K562 (cell line): ENCODE results near the gene FBXW9. TPM values are rescaled to one million over a fixed set of nuclear protein-coding genes. Genes with fewer than 3 reads are reported as not detected.

Experiments used
- ATAC-seq: fragments of 200-7000 bp; cut with Tn5 transposase; 3 replicates; pipeline ENCODE4 v1.9.1; 2020; ENCODE audit warnings: moderate library complexity
- BruUV-seq: library from RNA; stranded (reverse); fragments of 400-500 nt; replicated peaks from 2 replicates; lab custom pipeline; 2021; lab: Mats Ljungman, UMichigan
- CTCF ChIA-PET: fragments of 300-600 bp; formaldehyde crosslinking; extraction: SDS; loops from one replicate; lab custom pipeline; 2021; ENCODE audit warnings: low intra/inter-chr PET ratio; lab: Yijun Ruan, JAX
- POLR2A ChIA-PET: fragments of 300-600, 350-650 bp; sonication (Branson Sonifier 250); formaldehyde crosslinking; extraction: SDS; loops from one replicate; lab custom pipeline; 2021; ENCODE audit warnings: antibody characterized with exemption, inconsistent platforms; lab: Yijun Ruan, JAX
- DNase-seq, 4 experiments: peaks; one replicate each; pipeline versions ENCODE4 v3.0.0 to v3.0.0-alpha.2; 2011 to 2018; ENCODE audit warnings: low spot score in 3 of 4, mixed read lengths in 3 of 4; ENCODE audit errors: extremely low read depth in 1 of 4
- FAIRE-seq: peaks from 2 replicates; lab custom pipeline; 2011; peaks lifted over from hg19 to GRCh38; lab: Jason Lieb, UNC
- H2AFZ ChIP-seq: 2 replicates; pipeline ENCODE4 v1.6.0; 2011; ENCODE audit warnings: low read depth, low read length, control low read depth, inconsistent platforms
- H3K27ac ChIP-seq: fragments of 200-600 bp; 3 replicates; pipeline ENCODE4 v1.8.0; 2011; ENCODE audit warnings: low read depth, mild to moderate bottlenecking, control low read depth, inconsistent platforms, low read length, moderate library complexity, mixed read lengths; ENCODE audit errors: extremely low read depth
- H3K27me3 ChIP-seq, 2 experiments: fragments of 300-600 bp in 1 of 2; 2 replicates in 1 of 2; 3 replicates in 1 of 2; pipeline versions ENCODE4 v1.6.0 to v1.8.0; 2011; ENCODE audit warnings: inconsistent platforms in 2 of 2, low read length in 2 of 2, mild to moderate bottlenecking in 1 of 2, mixed read lengths in 1 of 2, moderate library complexity in 1 of 2; ENCODE audit not compliant: control insufficient read depth in 2 of 2, insufficient read depth in 2 of 2
- H3K36me3 ChIP-seq: fragments of 300-600 bp; 3 replicates; pipeline ENCODE4 v1.8.0; 2011; ENCODE audit warnings: mild to moderate bottlenecking, low read length, inconsistent platforms; ENCODE audit not compliant: control insufficient read depth, insufficient read depth
- H3K4me1 ChIP-seq, 2 experiments: fragments of 200-600 bp in 1 of 2; replicated peaks in 1 of 2; 2 replicates in 1 of 2; 3 replicates in 1 of 2; pipeline versions ENCODE4 v1.5.1 to v1.8.0; 2011; ENCODE audit warnings: inconsistent platforms in 2 of 2, low read length in 2 of 2, mild to moderate bottlenecking in 1 of 2, mixed read lengths in 1 of 2, moderate library complexity in 1 of 2; ENCODE audit not compliant: control insufficient read depth in 2 of 2, insufficient read depth in 2 of 2
- H3K4me2 ChIP-seq: 2 replicates; pipeline ENCODE4 v1.6.1; 2011; ENCODE audit warnings: low read length, control low read depth, inconsistent platforms, mixed read lengths; ENCODE audit not compliant: insufficient read depth
- H3K4me3 ChIP-seq: fragments of 200-600 bp; sonication (generic), shearing (Covaris generic); 2 replicates; pipeline ENCODE4 v1.5.1; 2016; ENCODE audit warnings: control low read depth, inconsistent platforms
- H3K79me2 ChIP-seq: fragments of 200-600 bp; 3 replicates; pipeline ENCODE4 v1.8.0; 2011; ENCODE audit warnings: low read length, inconsistent platforms; ENCODE audit not compliant: control insufficient read depth, insufficient read depth
- H3K9ac ChIP-seq, 2 experiments: 2 replicates each; pipeline versions ENCODE4 v1.6.0 to v1.6.1; 2011; ENCODE audit warnings: low read depth in 2 of 2, low read length in 2 of 2, control low read depth in 1 of 2, inconsistent platforms in 1 of 2, mild to moderate bottlenecking in 1 of 2, mixed read lengths in 1 of 2; ENCODE audit not compliant: insufficient read depth in 1 of 2
- H3K9me1 ChIP-seq: one replicate; pipeline ENCODE4 v1.6.0; 2011; ENCODE audit warnings: inconsistent platforms, mild to moderate bottlenecking, low read length, moderate library complexity; ENCODE audit not compliant: control insufficient read depth, insufficient read depth
- H3K9me3 ChIP-seq: replicated peaks from 2 replicates; pipeline ENCODE4 v1.5.1; 2011; ENCODE audit warnings: low read depth, low read length, inconsistent platforms; ENCODE audit not compliant: control insufficient read depth, insufficient read depth
- H4K20me1 ChIP-seq: replicated peaks from 2 replicates; pipeline ENCODE4 v1.6.1; 2011; ENCODE audit warnings: low read length, inconsistent platforms, mixed read lengths; ENCODE audit not compliant: control insufficient read depth, insufficient read depth
- E2F4 ChIP-seq: sonication (generic); formaldehyde crosslinking; IDR thresholded peaks from 2 replicates; pipeline ENCODE4 v1.8.0; 2022; ENCODE audit warnings: mild to moderate bottlenecking, low read depth, missing genetic modification reagents
- ETV5 ChIP-seq: sonication (generic); formaldehyde crosslinking; IDR thresholded peaks from 2 replicates; pipeline ENCODE4 v1.4.0; 2020; ENCODE audit warnings: low read depth, mild to moderate bottlenecking, missing genetic modification reagents
- GTF2B ChIP-seq: IDR thresholded peaks from 2 replicates; pipeline ENCODE4 v1.6.1; 2011; ENCODE audit not compliant: insufficient read length; ENCODE audit errors: extremely low read depth
- NR4A1 ChIP-seq, 2 experiments: fragments of 250-450 bp in 1 of 2; fragments of 450-650 bp in 1 of 2; sonication (Bioruptor Pico) in 1 of 2; IDR thresholded peaks; 2 replicates each; pipeline versions ENCODE4 v1.4.0 to v1.6.1; 2016 to 2020; ENCODE audit warnings: mild to moderate bottlenecking in 2 of 2, missing compliant biosample characterization in 1 of 2, missing genetic modification characterization in 1 of 2, moderate library complexity in 1 of 2
- ZBTB40 ChIP-seq, 2 experiments: fragments of 450-650 bp in 1 of 2; sonication (generic) in 1 of 2; formaldehyde crosslinking in 1 of 2; IDR thresholded peaks; 2 replicates each; pipeline versions ENCODE4 v1.7.1 to v1.9.0; 2016 to 2022; ENCODE audit warnings: inconsistent platforms in 1 of 2, mild to moderate bottlenecking in 1 of 2, missing genetic modification reagents in 1 of 2
- ZNF436 ChIP-seq: fragments of 250-450, 450-650 bp; sonication (Bioruptor Pico); formaldehyde crosslinking; IDR thresholded peaks from 2 replicates; pipeline ENCODE4 v1.7.0; 2020; ENCODE audit warnings: mild to moderate bottlenecking
- WGBS: fragments of 100-300 bp; shearing (Covaris generic); methylation state at CpG from one replicate; pipeline ENCODE4 v1.1.6; 2016; ENCODE audit warnings: low coverage, mixed read lengths; ENCODE audit not compliant: insufficient coverage; ENCODE audit errors: missing lambda C conversion rate; 5-methylcytosine and 5-hydroxymethylcytosine counted together
- in situ Hi-C: fragments of 300-500 bp; cut with MboI; formaldehyde crosslinking; loops from 4 replicates; pipeline ENCODE4 v1.15.0; 2018; ENCODE audit warnings: inconsistent platforms, mixed read lengths
- intact Hi-C: fragments of 100-400 bp; cut with micrococcal nuclease; formaldehyde crosslinking; loops from 2 replicates; pipeline ENCODE4 v1.14.2; 2022
- polyA plus RNA-seq, 8 experiments: library from polyadenylated mRNA; depleted of rRNA in 4 of 8; stranded (reverse) in 5 of 8; unstranded in 3 of 8; fragments of >200 nt; fragmentation: Nextera tagmentation in 2 of 8; fragmentation: Illumina TruSeq in 1 of 8; extraction: Ambion mirVana in 2 of 8; extraction: Trizol in 1 of 8; gene quantifications; 2 replicates each; pipeline versions ENCODE4 v1.2.1 to v1.2.3, GENCODE V29; 2011 to 2014; ENCODE audit warnings: inconsistent platforms in 1 of 8, missing spikeins in 1 of 8
- total RNA-seq, 7 experiments: library from RNA; depleted of rRNA in 6 of 7; stranded (reverse); fragments of >200 nt in 6 of 7; fragmentation: Illumina TruSeq in 2 of 7; extraction: Trizol in 2 of 7; gene quantifications; 2 replicates each; pipeline versions ENCODE4 v1.2.1 to v1.2.3, GENCODE V29; 2011 to 2021; ENCODE audit warnings: low replicate concordance in 1 of 7

The FBXW9 gene
- total and polyA plus RNA-seq, 9 of the 15 experiments (the other 6 are each of a cell fraction or from before 2014, with no cell fraction given): 0.23 to 21.7 (median 6.2) TPM

GRCh38 chr19:12667731-12668302 is 28.6 kb downstream of the FBXW9 start:
- BruUV-seq: no TSS peak
- ATAC-seq (no peak), DNase-seq (no peak), FAIRE-seq (peak; percentile 19)
- no peaks in the 10 kb centered on the region for H3K9me1 ChIP-seq
- H3K4me3 ChIP-seq: peak overlapping the region; percentile 74
- TF ChIP-seq E2F4 (CRISPR knock-in tag) (peak; percentile 1; the same call in 1 of the 2 replicates), ZNF436 (CRISPR knock-in tag) (no peak), ZBTB40 (IDR thresholded peaks at IDR 0.05) (peak; percentile 80), ZBTB40 (CRISPR knock-in tag; IDR thresholded peaks at IDR 0.05) (peak; percentile 86), GTF2B (no peak), ETV5 (CRISPR knock-in tag) (no peak), NR4A1 (CRISPR knock-in tag; IDR thresholded peaks at IDR 0.05) (no peak), NR4A1 (tag; IDR thresholded peaks at IDR 0.05) (no peak)
- H2AFZ ChIP-seq: no peak overlapping the region
- intact Hi-C loops (no loop called here), in situ Hi-C loops (no loop called here)
- H3K9me3 ChIP-seq: no peaks in the 10 kb centered on the region
- H4K20me1 ChIP-seq: peaks cover 5% of the 10 kb centered on the region; the same call in 1 of the 2 replicates
- H3K36me3 ChIP-seq: peaks cover 33% of the 10 kb centered on the region; the same call in 2 of the 3 replicates
- H3K79me2 ChIP-seq: peaks cover 34% of the 10 kb centered on the region
- no peaks in the 10 kb centered on the region for H3K27me3 ChIP-seq
- H3K27ac ChIP-seq: no peak overlapping the region; the same call in 2 of the 3 replicates
- peak overlapping the region; percentile 88 for H3K4me2 ChIP-seq
- CTCF ChIA-PET: no interaction called here
- WGBS: 70% methylated on average over 2 of the region's 4 CpGs
- H3K9ac ChIP-seq: peak overlapping the region; percentile 88 to 100; a peak in 1 of 4 replicates
- H3K4me1 ChIP-seq: peaks cover 18 to 56% of the 10 kb centered on the region in 2 experiments; a peak in 4 of 5 replicates
- POLR2A ChIA-PET: interaction anchor here (0.9 to 4.7 kb wide), 2 partner anchors 12 to 303 kb away, joined by 4 to 39 read pairs; partner anchors contain the start of genes DHPS and ZNF442
